Hepatocyte (in vitro differentiated cells): ENCODE measurements around the gene GRIN2B. TPM values are rescaled to one million over a fixed set of nuclear protein-coding genes. Genes with fewer than 3 reads are reported as not detected.

Experiments
- DNase-seq: peaks from one replicate; pipeline ENCODE4 v3.0.0-alpha.2; 2016; ENCODE audit warnings: low spot score
- H2AFZ ChIP-seq: fragments of 200-600 bp; sonication (generic); 2 replicates; pipeline ENCODE4 v1.6.0; 2016; ENCODE audit warnings: antibody characterized with exemption, mild to moderate bottlenecking
- H3K27ac ChIP-seq: fragments of 200-600 bp; sonication (generic); 2 replicates; pipeline ENCODE4 v1.5.1; 2016; ENCODE audit warnings: mild to moderate bottlenecking
- H3K27me3 ChIP-seq: fragments of 200-600 bp; sonication (generic); 2 replicates; pipeline ENCODE4 v1.6.1; 2016
- H3K36me3 ChIP-seq: fragments of 200-600 bp; sonication (generic); replicated peaks from 2 replicates; pipeline ENCODE4 v1.5.1; 2016; ENCODE audit warnings: low read depth; ENCODE audit not compliant: insufficient read depth
- H3K4me1 ChIP-seq: fragments of 200-600 bp; sonication (generic); 2 replicates; pipeline ENCODE4 v1.5.1; 2016; ENCODE audit warnings: mild to moderate bottlenecking, moderate library complexity; ENCODE audit not compliant: insufficient read depth
- H3K4me2 ChIP-seq: fragments of 200-600 bp; sonication (generic); 2 replicates; pipeline ENCODE4 v1.6.0; 2016
- H3K4me3 ChIP-seq: fragments of 200-600 bp; sonication (generic); 2 replicates; pipeline ENCODE4 v1.5.1; 2016; ENCODE audit warnings: mild to moderate bottlenecking
- H3K79me2 ChIP-seq: fragments of 200-600 bp; sonication (generic); 2 replicates; pipeline ENCODE4 v1.6.0; 2017; ENCODE audit warnings: mild to moderate bottlenecking
- H3K9me2 ChIP-seq: fragments of 200-600 bp; sonication (generic); replicated peaks from 2 replicates; pipeline ENCODE4 v1.6.0; 2017; ENCODE audit warnings: mild to moderate bottlenecking; ENCODE audit not compliant: insufficient read depth
- H3K9me3 ChIP-seq: fragments of 200-600 bp; sonication (generic); 2 replicates; pipeline ENCODE4 v1.5.1; 2016; ENCODE audit warnings: low read depth, mild to moderate bottlenecking
- H4K20me1 ChIP-seq: fragments of 200-600 bp; sonication (generic); 2 replicates; pipeline ENCODE4 v1.6.0; 2016; ENCODE audit warnings: mild to moderate bottlenecking; ENCODE audit not compliant: insufficient read depth, poor library complexity, severe bottlenecking
- CTCF ChIP-seq: fragments of 200-600 bp; sonication (generic); IDR thresholded peaks from 2 replicates; pipeline ENCODE4 v1.5.1; 2016; ENCODE audit warnings: antibody characterized with exemption, mild to moderate bottlenecking; ENCODE audit not compliant: poor library complexity
- EZH2 ChIP-seq: fragments of 200-600 bp; sonication (generic); IDR thresholded peaks from 2 replicates; pipeline ENCODE4 v1.6.1; 2016; ENCODE audit warnings: antibody characterized with exemption, mild to moderate bottlenecking, borderline replicate concordance
- EZH2phosphoT487 ChIP-seq: fragments of 200-600 bp; sonication (generic); IDR thresholded peaks from one replicate; pipeline ENCODE4 v1.6.1; 2018; ENCODE audit warnings: antibody characterized with exemption, mild to moderate bottlenecking, low read depth, moderate library complexity; ENCODE audit not compliant: unreplicated experiment, severe bottlenecking
- WGBS: methylation state at CpG from one replicate; pipeline ENCODE4 v1.1.6; 2016; ENCODE audit warnings: low lambda C conversion rate; ENCODE audit errors: missing lambda C conversion rate; 5-methylcytosine and 5-hydroxymethylcytosine counted together
- polyA plus RNA-seq: library from polyadenylated mRNA; unstranded; fragments of >200 nt; fragmentation: Nextera tagmentation; extraction: Ambion mirVana; gene quantifications from 2 replicates; pipeline ENCODE4 v1.2.1, GENCODE V29; 2016
- total RNA-seq: library from RNA; depleted of rRNA; stranded (reverse); fragments of >200 nt; gene quantifications from 2 replicates; pipeline ENCODE4 v1.2.3, GENCODE V29; 2014

The GRIN2B gene
- total and polyA plus RNA-seq, 2 experiments from 2014 or later, result 0.60 to 0.75 TPM

GRCh38 chr12:13979772-13980378, 1.5 kb downstream of the GRIN2B start:
- H3K27me3 ChIP-seq, result peaks cover 83% of the 10 kb centered on the region
- no peaks in the 10 kb centered on the region for H4K20me1 ChIP-seq
- no peaks in the 10 kb centered on the region for H3K9me3 ChIP-seq
- 29% methylated on average over 15 of the region's 15 CpGs for WGBS
- no peaks in the 10 kb centered on the region for H3K9me2 ChIP-seq
- H3K36me3 ChIP-seq, result no peaks in the 10 kb centered on the region
- no peak overlapping the region for H2AFZ ChIP-seq
- TF ChIP-seq EZH2phosphoT487 (no peak), EZH2 (no peak), CTCF (no peak)
- peaks cover 3% of the 10 kb centered on the region for H3K4me1 ChIP-seq
- H3K4me2 ChIP-seq, result peak overlapping the region; percentile 80
- no peaks in the 10 kb centered on the region for H3K79me2 ChIP-seq
- H3K27ac ChIP-seq, result no peak overlapping the region
- no peak for DNase-seq
- H3K4me3 ChIP-seq, result peak overlapping the region; percentile 17

GRCh38 chr12:13978876-13979275, 2.5 kb downstream of the GRIN2B start:
- peaks cover 83% of the 10 kb centered on the region for H3K27me3 ChIP-seq
- no peaks in the 10 kb centered on the region for H3K36me3 ChIP-seq
- H3K4me3 ChIP-seq, result no peak overlapping the region
- no peaks in the 10 kb centered on the region for H4K20me1 ChIP-seq
- H2AFZ ChIP-seq, result no peak overlapping the region
- no peak overlapping the region for H3K27ac ChIP-seq
- H3K79me2 ChIP-seq, result no peaks in the 10 kb centered on the region
- peaks cover 3% of the 10 kb centered on the region for H3K4me1 ChIP-seq
- TF ChIP-seq EZH2phosphoT487 (no peak), CTCF (no peak), EZH2 (no peak)
- 91% methylated on average over 4 of the region's 4 CpGs for WGBS
- H3K9me2 ChIP-seq, result no peaks in the 10 kb centered on the region
- no peaks in the 10 kb centered on the region for H3K9me3 ChIP-seq
- DNase-seq, result no peak
- H3K4me2 ChIP-seq, result no peak overlapping the region

- 86% methylated on average over 2 of the region's 2 CpGs for WGBS
- no peaks in the 10 kb centered on the region for H3K9me3 ChIP-seq
- H3K79me2 ChIP-seq, result no peaks in the 10 kb centered on the region
- no peak for TF ChIP-seq EZH2
- H2AFZ ChIP-seq, result no peak overlapping the region
- no peak for DNase-seq
- no peak overlapping the region for H3K4me3 ChIP-seq
- H3K27ac ChIP-seq, result no peak overlapping the region
- peaks cover 63% of the 10 kb centered on the region for H3K27me3 ChIP-seq
- no peaks in the 10 kb centered on the region for H4K20me1 ChIP-seq
- H3K36me3 ChIP-seq, result no peaks in the 10 kb centered on the region
- peaks cover 3% of the 10 kb centered on the region for H3K4me1 ChIP-seq
- no peaks in the 10 kb centered on the region for H3K9me2 ChIP-seq
- no peak overlapping the region for H3K4me2 ChIP-seq
Measured at GRCh38 chr12:13976880-13977279, 4.5 kb downstream of the GRIN2B start.

GRCh38 chr12:13976028-13976584, 5.3 kb downstream of the GRIN2B start:
- no peak overlapping the region for H2AFZ ChIP-seq
- TF ChIP-seq EZH2phosphoT487, result no peak
- no peak for TF ChIP-seq CTCF
- no peak for TF ChIP-seq EZH2
- DNase-seq, result no peak
- WGBS, result 72% methylated on average over 7 of the region's 7 CpGs
- H3K4me1 ChIP-seq, result peaks cover 3% of the 10 kb centered on the region
- H3K4me3 ChIP-seq, result no peak overlapping the region
- H3K4me2 ChIP-seq, result no peak overlapping the region
- H3K9me2 ChIP-seq, result no peaks in the 10 kb centered on the region
- H3K27me3 ChIP-seq, result peaks cover 57% of the 10 kb centered on the region
- H4K20me1 ChIP-seq, result no peaks in the 10 kb centered on the region
- H3K9me3 ChIP-seq, result no peaks in the 10 kb centered on the region
- no peak overlapping the region for H3K27ac ChIP-seq
- no peaks in the 10 kb centered on the region for H3K36me3 ChIP-seq
- H3K79me2 ChIP-seq, result no peaks in the 10 kb centered on the region
